K562 (cell line): ENCODE measurements around the gene FNBP1. TPM values are rescaled to one million over a fixed set of nuclear protein-coding genes. Genes with fewer than 3 reads are reported as not detected.

Experiments
- BRD9 ChIP-seq: fragments of 450-650 bp; IDR thresholded peaks from 2 replicates; pipeline ENCODE4 v1.6.1; 2018; ENCODE audit warnings: low read depth; ENCODE audit not compliant: partially characterized antibody
- FOXA1 ChIP-seq: fragments of 450-650 bp; IDR thresholded peaks from 2 replicates; pipeline ENCODE4 v1.6.1; 2016; ENCODE audit warnings: mild to moderate bottlenecking, borderline replicate concordance
- KHSRP ChIP-seq: fragments of 450-650 bp; IDR thresholded peaks from 2 replicates; pipeline ENCODE4 v1.6.1; 2017
- SIRT6 ChIP-seq: IDR thresholded peaks from one replicate; pipeline ENCODE4 v1.6.1; 2012; ENCODE audit warnings: low read depth, mild to moderate bottlenecking, control low read depth, inconsistent platforms, low read length, moderate library complexity
- polyA plus RNA-seq, 8 experiments: library from polyadenylated mRNA; depleted of rRNA in 4 of 8; stranded (reverse) in 5 of 8; unstranded in 3 of 8; fragments of >200 nt; fragmentation: Nextera tagmentation in 2 of 8; fragmentation: Illumina TruSeq in 1 of 8; extraction: Ambion mirVana in 2 of 8; extraction: Trizol in 1 of 8; gene quantifications; 2 replicates each; pipeline versions ENCODE4 v1.2.1 to v1.2.3, GENCODE V29; 2011 to 2014; ENCODE audit warnings: inconsistent platforms in 1 of 8, missing spikeins in 1 of 8
- total RNA-seq, 7 experiments: library from RNA; depleted of rRNA in 6 of 7; stranded (reverse); fragments of >200 nt in 6 of 7; fragmentation: Illumina TruSeq in 2 of 7; extraction: Trizol in 2 of 7; gene quantifications; 2 replicates each; pipeline versions ENCODE4 v1.2.1 to v1.2.3, GENCODE V29; 2011 to 2021; ENCODE audit warnings: low replicate concordance in 1 of 7
- TF ChIP-seq, protein P1 (sequence below): IDR thresholded peaks from 2 replicates; pipeline ENCODE4 v1.6.1; 2012; ENCODE audit warnings: low read depth, low read length, improper control_type of control experiment, borderline replicate concordance
- TF ChIP-seq, protein P2 (sequence below): sonication (generic); formaldehyde crosslinking; IDR thresholded peaks from 2 replicates; pipeline ENCODE4 v1.8.0; 2022; ENCODE audit warnings: missing genetic modification reagents, mild to moderate bottlenecking, borderline replicate concordance

FNBP1 gene
- total and polyA plus RNA-seq, 9 of the 15 experiments (the other 6 are each of a cell fraction or from before 2014, with no cell fraction given), result 1.8 to 14.9 (median 7.6) TPM

GRCh38 chr9:129871046-129871445, 171.9 kb downstream of the FNBP1 start (continued):
- TF ChIP-seq, protein P1, sequence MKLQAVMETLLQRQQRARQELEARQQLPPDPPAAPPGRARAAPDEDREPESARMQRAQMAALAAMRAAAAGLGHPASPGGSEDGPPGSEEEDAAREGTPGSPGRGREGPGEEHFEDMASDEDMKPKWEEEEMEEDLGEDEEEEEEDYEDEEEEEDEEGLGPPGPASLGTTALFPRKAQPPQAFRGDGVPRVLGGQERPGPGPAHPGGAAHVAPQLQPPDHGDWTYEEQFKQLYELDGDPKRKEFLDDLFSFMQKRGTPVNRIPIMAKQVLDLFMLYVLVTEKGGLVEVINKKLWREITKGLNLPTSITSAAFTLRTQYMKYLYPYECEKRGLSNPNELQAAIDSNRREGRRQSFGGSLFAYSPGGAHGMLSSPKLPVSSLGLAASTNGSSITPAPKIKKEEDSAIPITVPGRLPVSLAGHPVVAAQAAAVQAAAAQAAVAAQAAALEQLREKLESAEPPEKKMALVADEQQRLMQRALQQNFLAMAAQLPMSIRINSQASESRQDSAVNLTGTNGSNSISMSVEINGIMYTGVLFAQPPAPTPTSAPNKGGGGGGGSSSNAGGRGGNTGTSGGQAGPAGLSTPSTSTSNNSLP, result no peak
- TF ChIP-seq SIRT6, result no peak
- TF ChIP-seq BRD9, result no peak
- TF ChIP-seq FOXA1, result no peak
- no peak for TF ChIP-seq KHSRP
- TF ChIP-seq, protein P2, sequence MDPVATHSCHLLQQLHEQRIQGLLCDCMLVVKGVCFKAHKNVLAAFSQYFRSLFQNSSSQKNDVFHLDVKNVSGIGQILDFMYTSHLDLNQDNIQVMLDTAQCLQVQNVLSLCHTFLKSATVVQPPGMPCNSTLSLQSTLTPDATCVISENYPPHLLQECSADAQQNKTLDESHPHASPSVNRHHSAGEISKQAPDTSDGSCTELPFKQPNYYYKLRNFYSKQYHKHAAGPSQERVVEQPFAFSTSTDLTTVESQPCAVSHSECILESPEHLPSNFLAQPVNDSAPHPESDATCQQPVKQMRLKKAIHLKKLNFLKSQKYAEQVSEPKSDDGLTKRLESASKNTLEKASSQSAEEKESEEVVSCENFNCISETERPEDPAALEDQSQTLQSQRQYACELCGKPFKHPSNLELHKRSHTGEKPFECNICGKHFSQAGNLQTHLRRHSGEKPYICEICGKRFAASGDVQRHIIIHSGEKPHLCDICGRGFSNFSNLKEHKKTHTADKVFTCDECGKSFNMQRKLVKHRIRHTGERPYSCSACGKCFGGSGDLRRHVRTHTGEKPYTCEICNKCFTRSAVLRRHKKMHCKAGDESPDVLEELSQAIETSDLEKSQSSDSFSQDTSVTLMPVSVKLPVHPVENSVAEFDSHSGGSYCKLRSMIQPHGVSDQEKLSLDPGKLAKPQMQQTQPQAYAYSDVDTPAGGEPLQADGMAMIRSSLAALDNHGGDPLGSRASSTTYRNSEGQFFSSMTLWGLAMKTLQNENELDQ (CRISPR knock-in tag), result no peak
